Activated CD8-positive, alpha-beta memory T cell treated with anti-CD3 and anti-CD28 coated beads for 1 hour (primary cell): Measurements from ENCODE around the gene KMT2A.
"Not testable (repeated sequence)": the region's sequence is repeated elsewhere in the genome, so short reads cannot be mapped to it uniquely, and the experiment has no call there.

Experiments used
- DNase-seq, 2 donors: peaks; one replicate each; pipeline ENCODE4 v3.0.0-alpha.2; 2020; ENCODE audit warnings: low read depth in 1 of 2; ENCODE audit errors: extremely low read depth in 1 of 2

The KMT2A gene

DNA sequence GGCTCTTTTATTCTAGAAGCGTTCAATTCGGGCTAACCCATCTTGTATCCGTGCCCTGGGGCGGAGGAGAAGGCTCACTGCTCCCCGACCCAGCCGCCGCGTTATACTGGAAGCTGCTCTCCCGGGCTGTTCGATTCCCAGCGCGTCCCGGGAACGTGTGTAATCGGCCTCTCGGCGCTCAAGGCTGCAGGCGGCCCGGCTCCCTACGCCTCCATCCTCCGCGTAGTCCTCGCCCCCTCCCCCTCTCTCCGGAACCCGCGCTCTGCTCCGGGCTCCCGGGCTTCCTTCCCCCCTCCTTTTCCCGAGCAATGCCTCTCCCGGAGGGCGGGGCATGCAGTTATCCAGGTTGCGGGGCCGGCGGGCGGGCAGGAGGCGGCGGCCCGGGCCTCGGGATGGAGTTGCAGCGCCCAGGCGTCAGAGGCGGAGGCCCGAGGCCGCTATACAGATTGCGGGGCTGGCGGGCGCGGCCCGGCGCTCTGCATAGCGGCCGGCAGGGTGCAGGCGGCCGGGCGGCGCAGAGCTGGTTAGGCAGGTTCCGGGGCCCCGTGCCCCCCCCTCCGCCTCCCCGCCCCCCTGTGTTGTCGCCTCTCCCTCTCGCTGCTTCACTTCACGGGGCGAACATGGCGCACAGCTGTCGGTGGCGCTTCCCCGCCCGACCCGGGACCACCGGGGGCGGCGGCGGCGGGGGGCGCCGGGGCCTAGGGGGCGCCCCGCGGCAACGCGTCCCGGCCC is at the start of gene KMT2A:
KMT2A (plus strand) TSS at position 600 of the 732 bp plus-strand sequence; CDS start at position 621, 21 bp downstream.
- DNase-seq, result peak; percentile 82 to 90

DNA sequence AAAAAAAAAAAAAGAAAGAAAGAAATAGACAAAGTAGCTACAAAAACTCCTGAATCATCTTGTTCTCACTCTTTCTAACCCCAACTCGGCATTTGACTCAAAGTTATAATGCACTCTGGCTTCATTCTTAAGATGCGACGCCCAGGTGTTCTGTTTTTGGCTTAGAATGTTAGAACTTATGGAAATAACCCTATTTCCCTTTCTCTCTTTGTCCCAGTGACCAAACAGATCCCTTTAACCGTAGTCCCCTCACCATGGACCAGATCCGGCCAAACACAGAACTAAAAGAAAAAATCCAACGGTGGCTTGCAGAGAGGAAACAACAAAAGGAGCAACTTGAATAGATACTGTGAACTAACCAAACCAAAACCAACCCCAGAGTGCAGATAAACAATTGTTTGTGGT is 40.2 kb upstream of the KMT2A start:
- DNase-seq, result no peak

DNA sequence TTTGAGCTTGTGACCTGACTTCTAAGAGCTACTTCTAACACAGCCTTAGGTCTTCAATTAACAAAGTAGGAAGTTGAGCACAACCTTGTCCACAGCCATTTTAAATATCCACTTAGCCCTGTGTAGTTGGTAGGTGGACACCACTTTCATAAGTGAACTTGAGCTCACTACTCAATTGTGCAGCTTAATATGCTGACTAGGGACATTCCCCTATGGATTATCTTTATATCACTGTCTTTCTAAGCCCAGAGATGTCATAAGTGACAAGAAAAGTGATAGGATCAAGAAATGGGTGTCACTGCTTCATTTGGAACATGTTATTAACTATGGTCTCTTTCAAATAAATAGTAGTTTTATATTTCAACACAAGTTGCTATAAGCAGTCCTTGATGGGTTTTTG is 38.8 kb upstream of the KMT2A start:
- DNase-seq, result no peak

DNA sequence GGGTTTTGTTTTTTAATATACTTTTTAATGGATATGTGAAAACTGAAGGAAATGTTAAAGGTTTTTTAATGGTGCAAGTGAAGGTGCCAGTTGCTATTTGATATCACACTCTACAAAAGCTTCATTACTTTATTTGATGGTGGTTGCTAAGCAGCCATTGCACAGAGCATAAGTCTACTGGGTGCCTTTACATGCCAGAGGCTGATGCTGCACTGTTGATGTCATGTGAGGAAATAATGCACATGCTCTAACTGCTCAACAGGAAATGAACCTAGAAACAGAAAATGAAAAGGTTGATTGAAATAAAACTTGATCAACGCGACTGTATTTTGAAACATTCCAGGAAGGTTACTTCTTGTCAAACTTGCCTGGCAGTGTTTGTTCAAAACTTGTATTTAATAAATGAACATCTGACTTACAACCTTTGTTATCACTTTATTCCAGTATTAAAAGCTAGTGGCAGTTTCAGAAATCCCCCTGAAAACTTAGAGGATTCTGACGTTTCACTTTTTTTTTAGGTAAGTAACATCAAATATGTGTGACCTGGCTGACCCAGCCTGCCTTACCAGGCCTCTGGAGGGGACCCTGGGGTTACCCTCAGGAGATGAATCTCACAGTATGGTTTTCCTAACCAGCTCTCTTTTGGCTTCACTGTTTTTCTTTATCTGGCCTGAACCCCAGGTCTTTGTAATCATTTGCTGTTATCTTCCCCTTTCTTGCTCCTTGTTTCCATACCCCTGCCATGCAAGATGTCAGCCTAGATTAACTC is 37.3 kb upstream of the KMT2A start:
- DNase-seq, result peak in 1 of 2 donors; percentile 17

DNA sequence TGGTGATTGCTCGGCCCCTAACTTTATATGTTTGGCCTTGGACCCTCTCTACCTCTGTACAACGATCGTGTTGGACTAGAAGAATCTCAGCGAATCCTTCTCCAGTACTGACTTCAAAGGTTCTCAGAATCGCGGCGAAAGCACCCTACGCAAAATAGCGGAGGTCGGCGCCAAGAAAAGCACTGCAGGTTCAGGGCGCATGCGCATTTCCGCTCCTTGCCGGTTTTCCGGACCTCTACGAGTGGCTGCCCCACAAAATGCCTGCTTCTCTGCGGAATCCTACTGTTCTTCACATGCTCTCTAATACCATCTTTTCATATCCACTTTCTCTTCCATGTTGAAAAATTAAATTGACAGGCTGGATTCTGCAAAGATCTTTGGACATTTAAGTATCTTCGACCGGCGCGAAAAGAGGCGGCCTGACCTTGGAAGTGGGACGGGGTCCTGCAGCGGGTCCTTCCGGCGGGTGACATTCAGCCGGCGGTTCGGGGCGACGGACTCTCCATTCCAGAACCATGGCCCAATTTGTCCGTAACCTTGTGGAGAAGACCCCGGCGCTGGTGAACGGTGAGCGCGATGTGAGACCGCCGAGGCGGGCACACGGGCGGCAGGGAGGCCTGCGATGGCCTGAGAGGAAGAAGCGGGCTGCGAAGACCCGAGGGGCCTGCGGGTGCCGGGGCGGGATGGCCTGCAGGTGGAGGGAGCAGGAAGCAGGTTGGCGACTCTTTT is 35.0 kb upstream of the KMT2A start, which contains the start of gene ATP5MG:
ATP5MG (plus strand) TSS at position 456 of the 729 bp plus-strand sequence; CDS start at position 516, 60 bp downstream.
- peak; percentile 84 to 87 for DNase-seq

DNA sequence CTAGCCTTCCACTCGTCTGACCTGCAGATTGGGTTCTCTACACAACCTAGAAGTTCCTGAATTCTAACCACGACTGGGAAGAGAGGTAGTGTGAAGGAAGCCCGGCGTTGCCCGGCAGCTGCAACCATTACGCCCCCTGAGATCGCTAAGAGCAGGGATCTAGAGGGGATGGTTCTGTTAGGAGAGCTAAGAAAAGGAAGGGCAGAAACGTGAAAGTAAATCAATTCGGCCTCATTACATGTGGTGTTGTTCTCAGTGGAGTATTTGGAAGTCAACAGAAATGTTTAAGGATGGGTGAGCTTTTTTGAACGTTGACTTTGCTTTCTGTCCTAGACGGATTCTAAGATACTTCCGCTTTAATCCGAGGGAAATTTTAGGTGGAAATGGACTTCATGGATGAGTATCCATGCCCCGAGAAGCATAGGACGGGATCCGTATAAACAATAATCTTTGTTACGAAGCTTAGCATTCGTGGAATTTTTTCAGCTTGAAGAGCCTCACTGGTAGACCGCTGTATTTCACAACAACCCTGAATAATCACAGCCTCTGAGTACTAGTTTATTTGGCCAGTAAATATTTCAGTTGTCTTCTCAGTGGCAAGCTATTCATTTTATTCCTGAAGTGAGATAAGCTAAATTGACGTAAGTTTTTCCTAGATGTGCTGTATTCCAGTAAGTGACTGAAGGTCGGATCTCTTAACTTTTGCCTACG is 34.3 kb upstream of the KMT2A start:
- no peak for DNase-seq

DNA sequence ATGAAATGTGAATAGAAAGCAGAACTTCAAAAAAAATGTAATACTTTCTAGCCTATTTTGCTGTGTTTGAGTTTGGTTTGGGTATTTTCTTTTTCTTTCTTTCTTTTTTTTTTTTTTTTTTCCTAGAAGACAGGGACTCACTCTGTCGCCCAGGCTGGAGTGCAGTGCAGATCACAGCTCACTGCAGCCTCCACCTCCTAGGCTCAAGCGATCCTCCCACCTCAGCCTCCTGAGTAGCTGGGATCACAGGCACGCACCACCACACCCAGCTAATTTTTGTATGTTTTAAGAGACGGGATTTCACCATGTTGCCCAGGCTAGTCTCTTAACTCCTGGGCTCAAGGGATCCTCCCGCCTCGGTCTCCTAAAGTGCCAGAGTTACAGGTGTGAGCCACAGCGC is 33.7 kb upstream of the KMT2A start:
- not testable (repeated sequence) for DNase-seq

DNA sequence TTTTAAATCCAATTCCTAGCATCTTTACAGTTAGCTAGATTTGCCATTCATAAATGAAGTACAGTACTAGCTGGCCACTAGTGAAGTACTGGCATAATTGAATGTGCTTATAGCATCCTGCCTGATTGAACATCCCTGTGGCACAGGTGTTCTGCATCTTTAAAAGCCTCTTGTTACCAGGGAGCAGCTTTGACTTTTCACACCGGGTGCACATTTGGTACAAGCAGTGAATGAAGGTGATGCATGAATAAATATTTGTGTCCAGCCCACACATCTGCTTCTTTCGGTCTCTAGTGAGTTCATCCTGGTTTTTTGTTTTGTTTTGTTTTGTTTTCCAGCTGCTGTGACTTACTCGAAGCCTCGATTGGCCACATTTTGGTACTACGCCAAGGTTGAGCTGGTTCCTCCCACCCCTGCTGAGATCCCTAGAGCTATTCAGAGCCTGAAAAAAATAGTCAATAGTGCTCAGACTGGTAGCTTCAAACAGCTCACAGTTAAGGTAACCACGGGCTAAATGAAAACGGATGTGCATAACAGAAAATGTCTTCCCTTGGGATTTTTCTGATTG is 29.6 kb upstream of the KMT2A start:
- no peak for DNase-seq

DNA sequence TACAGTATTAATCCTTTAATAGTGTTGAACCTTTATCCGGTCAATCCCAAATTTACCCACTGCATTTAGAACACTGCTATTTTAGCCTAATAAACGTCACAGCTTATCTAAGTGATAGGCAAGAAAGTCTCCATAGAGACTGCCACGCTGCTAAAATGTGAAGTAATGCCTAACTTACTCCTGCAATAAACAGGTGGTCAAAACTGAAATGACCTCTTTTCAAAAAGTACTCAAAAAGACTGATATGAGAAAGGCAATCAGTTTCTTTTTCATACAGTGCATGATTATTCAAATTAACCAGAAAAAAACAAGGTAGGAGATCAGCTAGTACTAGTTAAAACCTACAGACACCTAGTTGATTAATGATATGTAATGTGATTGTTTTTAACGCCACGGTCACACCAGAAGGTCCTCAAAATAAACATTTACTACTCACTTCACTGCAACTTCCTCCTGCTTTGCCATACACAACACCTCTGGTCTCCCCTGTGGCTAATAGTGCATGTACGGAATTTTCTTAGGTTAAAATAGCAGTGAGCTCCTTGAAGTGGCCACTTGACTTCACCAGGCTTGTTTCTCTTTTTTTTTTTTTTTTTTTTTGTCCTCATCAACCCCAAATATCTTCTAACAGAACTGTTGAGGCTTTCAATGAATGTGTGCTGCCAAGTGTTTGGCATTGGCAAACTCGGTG is 26.1 kb upstream of the KMT2A start:
- no peak for DNase-seq

DNA sequence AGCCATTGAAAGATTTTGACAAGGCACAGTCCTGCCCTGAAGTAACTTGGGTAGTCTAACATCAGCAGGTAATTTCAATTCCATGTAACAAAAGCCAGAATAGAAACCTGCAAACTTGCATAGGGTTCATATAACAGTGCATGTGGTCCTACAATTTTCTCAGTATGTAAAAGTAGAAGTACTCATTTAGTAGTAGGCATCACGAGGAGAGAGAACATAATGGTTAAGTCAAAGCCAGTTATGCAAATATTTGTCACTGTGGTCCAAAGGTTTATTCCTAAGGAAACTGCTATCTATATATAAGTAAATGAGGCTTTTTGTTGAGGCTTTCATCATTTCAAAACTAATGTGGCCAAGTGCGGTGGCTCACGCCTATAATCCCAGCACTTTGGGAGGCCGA is 24.8 kb upstream of the KMT2A start:
- no peak for DNase-seq

DNA sequence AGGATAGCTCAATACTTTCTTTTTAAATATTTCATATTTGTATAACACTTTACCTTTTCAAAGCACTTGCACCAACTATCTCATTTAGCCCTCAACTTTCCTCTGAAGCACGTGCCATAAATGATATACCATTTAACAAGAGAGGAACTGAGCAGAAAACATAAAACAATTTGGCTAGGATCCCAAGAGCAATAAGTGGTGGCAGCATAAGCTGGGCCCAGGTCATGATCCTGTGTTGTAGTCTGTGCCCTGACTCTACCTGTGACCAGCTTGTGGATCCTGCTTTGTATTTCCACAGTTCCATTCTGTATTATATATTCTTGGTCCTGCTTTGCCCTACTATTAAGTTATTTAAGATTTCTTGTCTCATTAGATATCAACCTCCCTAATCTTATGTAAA is 23.4 kb upstream of the KMT2A start:
- DNase-seq, result no peak

DNA sequence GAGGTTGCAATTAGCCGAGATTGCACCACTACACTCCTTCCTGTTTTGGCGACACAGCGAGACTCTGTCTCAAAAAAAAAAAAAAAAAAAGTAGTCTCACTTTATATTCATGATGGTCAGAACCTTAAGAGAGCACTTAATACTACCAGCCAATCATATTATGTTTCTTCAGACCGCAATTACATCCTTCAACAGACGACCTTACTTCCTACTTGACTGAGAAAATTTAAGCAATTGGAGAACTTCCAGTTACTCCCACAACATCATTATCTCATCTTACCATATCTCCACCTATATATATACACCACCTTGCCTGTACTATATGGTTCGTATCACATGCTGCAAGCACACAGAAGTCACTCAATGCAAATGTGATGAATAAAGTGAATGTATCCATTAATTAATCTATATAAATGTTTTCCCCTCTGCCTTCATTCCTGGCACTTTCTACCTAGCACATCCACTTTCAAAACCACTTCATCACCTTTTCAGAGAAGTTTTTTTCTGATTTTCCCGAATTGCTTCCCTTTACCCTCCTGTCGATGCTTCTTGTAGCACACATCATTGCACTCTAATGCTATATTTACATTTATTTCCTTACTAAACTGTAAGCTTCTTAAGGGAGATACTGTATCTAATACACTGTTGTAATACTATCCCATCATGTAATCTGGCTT is 21.1 kb upstream of the KMT2A start:
- no peak for DNase-seq

DNA sequence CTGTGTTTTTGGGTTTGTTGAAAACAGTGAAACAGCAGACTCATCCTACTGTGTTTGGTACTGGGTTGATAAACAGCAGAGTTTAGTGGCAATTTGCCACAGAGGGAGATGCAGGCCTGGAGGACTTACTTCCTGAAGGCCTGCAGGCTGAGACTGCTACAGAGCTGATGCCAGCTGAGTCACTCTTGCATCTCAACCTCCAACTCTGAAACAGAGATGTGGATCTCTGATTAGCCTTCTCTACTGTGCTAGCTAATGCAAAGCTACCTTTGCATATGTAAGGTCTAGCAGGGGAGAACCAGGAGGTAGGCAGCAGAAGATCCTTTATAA is 20.6 kb upstream of the KMT2A start:
- no peak for DNase-seq

DNA sequence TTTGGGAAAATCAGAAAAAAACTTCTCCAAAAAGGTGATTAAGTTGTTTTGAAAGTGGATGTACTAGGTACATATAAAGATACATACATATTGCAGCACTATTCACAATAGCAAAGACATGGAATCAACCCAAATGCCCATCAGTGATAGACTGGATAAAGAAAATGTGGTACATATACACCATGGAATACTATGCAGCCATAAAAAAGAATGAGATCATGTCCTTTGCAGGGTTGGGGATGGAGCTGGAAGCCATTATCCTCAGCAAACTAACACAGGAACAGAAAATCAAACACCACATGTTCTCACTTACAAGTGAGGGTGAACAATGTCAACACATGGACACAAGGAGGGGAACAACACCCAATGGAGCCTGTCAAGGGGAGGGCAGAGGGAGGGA is 19.4 kb upstream of the KMT2A start:
- not testable (repeated sequence) for DNase-seq

DNA sequence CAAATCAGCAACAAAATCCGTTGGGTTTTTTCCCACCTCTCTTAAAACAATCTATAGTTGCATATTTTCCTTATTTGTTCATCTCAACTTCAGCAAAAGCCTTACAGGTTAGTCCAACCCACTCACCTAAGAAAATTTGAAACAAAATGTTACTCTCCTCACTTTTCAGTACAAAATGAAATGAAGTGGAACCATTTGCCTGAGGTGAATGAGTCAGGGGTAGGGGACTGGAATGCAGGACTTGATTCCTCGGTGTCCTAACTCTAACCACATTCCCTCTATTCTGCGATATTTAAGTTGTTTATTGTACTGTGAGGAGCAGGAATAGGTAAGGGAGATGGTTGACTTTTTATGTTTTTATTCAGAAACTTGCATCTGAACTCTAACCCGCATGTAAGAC is 18.5 kb upstream of the KMT2A start:
- no peak for DNase-seq

DNA sequence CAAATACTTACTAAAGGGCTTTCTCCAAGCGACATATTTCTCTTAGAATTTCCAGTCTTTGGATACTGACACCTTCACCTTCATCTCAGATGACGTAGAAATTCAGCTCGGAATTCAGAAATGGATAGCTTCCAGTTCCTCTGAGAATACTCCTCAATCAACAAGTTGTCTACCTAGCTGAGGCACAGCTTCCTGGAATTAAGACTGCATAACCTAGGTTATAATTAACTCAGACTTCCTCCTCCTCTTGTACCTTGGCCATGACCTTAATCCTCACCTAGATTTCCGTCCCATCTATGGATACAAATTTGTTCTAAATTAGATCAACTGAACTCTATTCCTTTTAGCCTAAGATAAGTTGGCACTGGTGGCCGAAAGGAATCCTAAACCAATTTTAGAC is 17.5 kb upstream of the KMT2A start:
- DNase-seq, result no peak

DNA sequence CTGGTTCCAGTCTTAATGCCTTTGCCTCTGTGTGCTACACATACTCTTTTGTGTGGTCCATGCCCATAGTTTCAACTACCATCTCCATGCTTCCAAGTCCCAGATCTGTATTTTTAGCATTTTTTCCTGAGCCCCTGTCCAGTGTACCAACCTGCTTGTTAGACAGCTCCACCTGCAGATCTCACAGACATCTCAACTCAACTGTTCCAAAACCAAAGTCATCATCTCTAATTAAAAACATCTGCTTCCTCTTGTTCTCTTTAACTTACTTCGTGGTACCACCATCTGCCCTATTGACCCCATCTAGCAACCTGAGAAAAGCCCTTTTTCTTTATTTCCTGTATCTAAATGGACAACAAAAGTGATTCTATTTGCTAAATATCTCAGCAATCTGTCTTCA is 8.6 kb upstream of the KMT2A start:
- no peak for DNase-seq

DNA sequence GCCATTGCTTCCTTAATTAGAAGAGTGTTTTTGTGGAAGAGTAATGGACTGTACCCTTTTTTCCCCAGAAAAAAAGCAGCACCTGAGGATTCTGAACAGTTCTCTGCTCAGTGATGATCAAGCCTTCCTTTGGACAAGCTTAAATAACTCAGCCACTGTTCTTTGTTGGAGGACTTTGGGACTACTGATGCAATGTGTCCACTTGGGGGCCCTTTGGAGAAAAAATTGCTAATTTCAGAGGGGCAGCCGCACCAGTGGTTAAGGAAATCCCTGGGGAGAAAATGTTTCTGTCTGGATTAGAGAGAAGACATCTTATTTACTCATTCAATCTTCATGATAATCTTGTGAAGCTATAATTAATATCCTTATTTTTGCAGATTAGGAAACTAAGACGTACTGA is 5.3 kb upstream of the KMT2A start:
- DNase-seq, result no peak

DNA sequence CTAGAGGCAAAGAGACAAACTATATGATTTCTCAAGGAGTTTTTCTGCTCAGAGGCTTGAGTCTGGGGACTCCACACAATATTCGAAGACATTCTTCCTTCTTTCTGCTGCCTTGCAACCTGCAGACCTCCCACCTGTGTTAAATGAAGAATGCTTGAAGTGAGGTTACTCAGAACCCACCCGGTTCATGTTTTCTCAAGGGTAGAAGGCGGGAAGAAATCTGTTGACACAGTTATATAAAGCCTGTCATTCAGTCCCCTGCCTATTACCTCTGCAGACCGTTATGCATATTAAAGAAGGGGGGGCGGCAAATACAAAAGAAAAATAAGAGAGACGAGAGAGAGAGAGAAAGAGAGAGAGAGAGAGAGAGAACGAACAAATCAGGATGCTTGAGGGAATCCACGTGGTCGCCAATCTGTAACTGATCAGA is 2.2 kb upstream of the KMT2A start:
- DNase-seq, result no peak
